ENCODE measurements around the gene SLC7A6. TPM values are rescaled to one million over a fixed set of nuclear protein-coding genes. Genes with fewer than 3 reads are reported as not detected.
A peak's percentile ranks its signal among the peaks of the same experiment; 100 is the strongest.
"Not testable (repeated sequence)": the region's sequence is repeated elsewhere in the genome, so short reads cannot be mapped to it uniquely, and the experiment has no call there.

SLC7A6 gene
- total RNA-seq, 4 donors from 2014 or later, result 20.6 to 145 (median 31.4) TPM

DNA sequence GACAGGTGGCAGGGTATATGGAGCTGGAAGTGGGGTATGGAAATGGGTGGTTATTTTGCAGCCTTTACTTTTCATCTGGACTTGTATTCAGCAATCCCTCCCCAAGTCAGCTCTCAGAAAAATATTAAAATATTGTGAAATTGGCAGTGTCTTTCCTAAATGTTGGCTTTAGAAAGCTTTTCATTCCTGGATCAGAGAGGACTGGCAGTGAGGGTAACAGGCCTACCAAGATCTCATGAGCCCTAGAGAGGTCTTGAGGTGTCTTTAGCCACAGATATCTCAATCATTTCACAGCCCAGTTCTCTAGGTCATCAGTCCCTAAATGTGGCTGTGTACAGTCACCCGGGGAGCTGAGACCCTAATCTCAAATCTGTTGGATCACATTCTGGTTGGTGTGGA lies 23.9 kb downstream of the SLC7A6 start:
- Histone ChIP-seq H3K4me1 (peaks cover 7 to 54% (median 10%) of the 10 kb centered on the region in 4 donors), H3K27ac (peak overlapping the region in 3 of 4 donors; percentile 3 to 26 (median 20)), H3K36me3 (peaks cover 0 to 19% (median 8%) of the 10 kb centered on the region in 4 donors), H3K4me3 (no peak overlapping the region), H3K9me3 (no peaks in the 10 kb centered on the region), H3K27me3 (no peaks in the 10 kb centered on the region)
- TF ChIP-seq, protein P1, sequence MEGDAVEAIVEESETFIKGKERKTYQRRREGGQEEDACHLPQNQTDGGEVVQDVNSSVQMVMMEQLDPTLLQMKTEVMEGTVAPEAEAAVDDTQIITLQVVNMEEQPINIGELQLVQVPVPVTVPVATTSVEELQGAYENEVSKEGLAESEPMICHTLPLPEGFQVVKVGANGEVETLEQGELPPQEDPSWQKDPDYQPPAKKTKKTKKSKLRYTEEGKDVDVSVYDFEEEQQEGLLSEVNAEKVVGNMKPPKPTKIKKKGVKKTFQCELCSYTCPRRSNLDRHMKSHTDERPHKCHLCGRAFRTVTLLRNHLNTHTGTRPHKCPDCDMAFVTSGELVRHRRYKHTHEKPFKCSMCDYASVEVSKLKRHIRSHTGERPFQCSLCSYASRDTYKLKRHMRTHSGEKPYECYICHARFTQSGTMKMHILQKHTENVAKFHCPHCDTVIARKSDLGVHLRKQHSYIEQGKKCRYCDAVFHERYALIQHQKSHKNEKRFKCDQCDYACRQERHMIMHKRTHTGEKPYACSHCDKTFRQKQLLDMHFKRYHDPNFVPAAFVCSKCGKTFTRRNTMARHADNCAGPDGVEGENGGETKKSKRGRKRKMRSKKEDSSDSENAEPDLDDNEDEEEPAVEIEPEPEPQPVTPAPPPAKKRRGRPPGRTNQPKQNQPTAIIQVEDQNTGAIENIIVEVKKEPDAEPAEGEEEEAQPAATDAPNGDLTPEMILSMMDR (IDR thresholded peaks at IDR 0.05), result no peak
- TF ChIP-seq POLR2A (IDR thresholded peaks at IDR 0.05) (no peak), POLR2AphosphoS5 (IDR thresholded peaks at IDR 0.05) (no peak), EP300 (IDR thresholded peaks at IDR 0.05; ENCODE audit: low read depth) (no peak)
- 75% methylated on average over 1 of the region's 1 CpG; no CpG with 5 or more reads in 1 of the 2 donors for WGBS, 2 donors (ENCODE audit: low coverage in 1 of 2)
- intact Hi-C loops (cut with DNase I; ENCODE audit: low total_unique reads) (no loop called here), in situ Hi-C loops (cut with MboI; ENCODE audit: low pct_ligation_motif_present in 1 of 4, low pct_unique_long_range_greater_than_20kb in 1 of 4, low sequenced_read_pairs in 3 of 4) (no loop called here)
- no peak for DNase-seq

DNA sequence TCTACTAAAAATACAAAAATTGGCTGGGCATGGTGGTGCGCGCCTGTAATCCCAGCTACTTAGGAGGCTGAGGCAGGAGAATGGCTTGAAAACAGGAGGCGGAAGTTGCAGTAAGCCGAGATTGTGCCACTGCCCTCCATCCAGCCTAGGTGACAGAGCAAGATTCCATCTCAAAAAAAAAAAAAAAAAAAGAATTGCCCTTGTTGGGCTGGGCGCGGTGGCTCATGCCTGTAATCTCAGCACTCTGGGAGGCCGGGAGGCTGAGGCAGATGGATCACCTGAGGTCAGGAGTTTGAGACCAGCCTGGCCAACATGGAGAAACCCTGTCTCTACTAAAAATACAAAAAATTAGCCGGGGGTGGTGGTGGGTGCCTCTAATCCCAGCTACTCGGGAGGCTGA lies 24.5 kb downstream of the SLC7A6 start:
- WGBS, 2 donors (ENCODE audit: low coverage in 1 of 2), result 90 to 100% methylated on average over 2 to 9 of the region's 9 CpGs
- peaks cover 0 to 19% (median 8%) of the 10 kb centered on the region in 4 donors for H3K36me3 ChIP-seq
- H3K27me3 ChIP-seq; intact Hi-C loops (cut with DNase I; ENCODE audit: low total_unique reads); H3K4me3 ChIP-seq; H3K9me3 ChIP-seq; in situ Hi-C loops (cut with MboI; ENCODE audit: low pct_ligation_motif_present in 1 of 4, low pct_unique_long_range_greater_than_20kb in 1 of 4, low sequenced_read_pairs in 3 of 4); DNase-seq: not testable (repeated sequence)
- peaks cover 7 to 49% (median 10%) of the 10 kb centered on the region in 4 donors for H3K4me1 ChIP-seq
- H3K27ac ChIP-seq, result peak overlapping the region in 3 of 4 donors; percentile 20 to 42 (median 38)

DNA sequence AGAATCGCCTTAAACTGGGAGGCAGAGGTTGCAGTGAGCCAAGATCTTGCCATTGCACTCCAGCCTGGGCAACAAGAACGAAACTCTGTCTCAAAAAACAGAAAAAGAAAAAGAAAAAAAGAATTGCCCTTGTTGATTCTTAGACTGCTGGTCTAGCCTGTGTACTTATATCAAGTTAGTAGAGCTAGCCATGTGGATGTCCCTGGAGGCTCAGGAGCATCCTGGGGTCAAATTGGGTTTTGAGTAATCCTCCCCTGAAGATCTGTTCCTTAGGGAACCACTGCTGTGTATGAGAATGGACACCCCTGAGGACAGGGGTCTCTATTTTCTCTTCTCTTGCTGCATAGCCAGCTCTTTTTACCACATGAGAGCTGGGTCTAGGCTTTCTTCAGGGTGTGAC lies 24.9 kb downstream of the SLC7A6 start:
- intact Hi-C loops (cut with DNase I; ENCODE audit: low total_unique reads), result no loop called here
- no peaks in the 10 kb centered on the region for H3K27me3 ChIP-seq
- peaks cover 0 to 19% (median 9%) of the 10 kb centered on the region in 4 donors for H3K36me3 ChIP-seq
- WGBS, 2 donors (ENCODE audit: low coverage in 1 of 2), result 85% methylated on average over 2 of the region's 2 CpGs; no CpG with 5 or more reads in 1 of the 2 donors
- peak overlapping the region in 3 of 4 donors; percentile 34 to 42 (median 38) for H3K27ac ChIP-seq
- in situ Hi-C loops (cut with MboI; ENCODE audit: low pct_ligation_motif_present in 1 of 4, low pct_unique_long_range_greater_than_20kb in 1 of 4, low sequenced_read_pairs in 3 of 4), result no loop called here
- TF ChIP-seq POLR2A (IDR thresholded peaks at IDR 0.05) (no peak), EP300 (IDR thresholded peaks at IDR 0.05; ENCODE audit: low read depth) (no peak), POLR2AphosphoS5 (IDR thresholded peaks at IDR 0.05) (no peak)
- TF ChIP-seq, protein P1 (IDR thresholded peaks at IDR 0.05), result no peak
- H3K4me3 ChIP-seq, result no peak overlapping the region
- DNase-seq, result no peak
- no peaks in the 10 kb centered on the region for H3K9me3 ChIP-seq
- H3K4me1 ChIP-seq, result peaks cover 7 to 45% (median 10%) of the 10 kb centered on the region in 4 donors

DNA sequence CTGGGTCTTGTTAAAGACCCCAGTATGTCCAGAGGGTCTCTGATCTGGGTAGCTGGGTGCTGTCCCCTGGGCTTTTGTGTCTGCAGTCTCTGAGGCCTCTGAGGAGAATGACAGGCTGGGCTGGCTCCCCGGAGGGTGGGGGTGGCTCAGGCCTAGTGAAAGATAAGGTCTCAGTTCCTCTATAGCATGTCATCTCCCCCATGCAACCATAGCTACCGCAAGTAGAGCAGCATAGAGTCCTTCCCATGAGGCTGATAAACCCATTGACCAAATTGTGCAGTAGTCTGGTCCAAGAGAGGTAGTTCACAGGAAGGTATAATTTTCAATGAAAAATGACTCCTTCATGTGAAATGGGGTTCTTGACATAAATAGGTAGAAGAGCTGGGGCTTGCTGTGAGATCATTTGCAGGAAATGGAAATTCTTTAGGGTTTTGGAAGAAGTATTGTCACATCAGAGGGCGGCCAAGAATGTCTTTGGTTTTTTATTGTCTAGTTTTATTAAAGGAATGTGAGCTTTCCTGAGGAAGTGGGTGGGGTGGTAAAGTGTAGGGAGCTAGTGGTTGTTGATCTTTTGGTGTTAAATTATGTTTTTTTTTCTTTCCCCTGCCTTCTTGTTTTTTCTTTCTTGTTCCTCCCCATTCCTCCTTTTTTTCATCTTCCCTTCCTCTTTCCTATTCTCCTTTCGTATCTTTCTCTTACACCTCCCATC lies 25.4 kb downstream of the SLC7A6 start:
- Histone ChIP-seq H3K36me3 (peaks cover 0 to 22% (median 9%) of the 10 kb centered on the region in 4 donors), H3K4me3 (no peak overlapping the region), H3K27ac (peak overlapping the region; percentile 21 to 42 (median 36)), H3K9me3 (no peaks in the 10 kb centered on the region), H3K4me1 (peaks cover 7 to 41% (median 10%) of the 10 kb centered on the region in 4 donors), H3K27me3 (no peaks in the 10 kb centered on the region)
- 51 to 58% methylated on average over 2 to 4 of the region's 4 CpGs for WGBS, 2 donors (ENCODE audit: low coverage in 1 of 2)
- intact Hi-C loops (cut with DNase I; ENCODE audit: low total_unique reads) (no loop called here), in situ Hi-C loops (cut with MboI; ENCODE audit: low pct_ligation_motif_present in 1 of 4, low pct_unique_long_range_greater_than_20kb in 1 of 4, low sequenced_read_pairs in 3 of 4) (no loop called here)
- no peak for DNase-seq
- no peak for TF ChIP-seq POLR2A (IDR thresholded peaks at IDR 0.05)
- TF ChIP-seq EP300 (IDR thresholded peaks at IDR 0.05; ENCODE audit: low read depth), result no peak
- no peak for TF ChIP-seq POLR2AphosphoS5 (IDR thresholded peaks at IDR 0.05)
- TF ChIP-seq, protein P1 (IDR thresholded peaks at IDR 0.05), result no peak

Measured in transverse colon (tissue), 4 donors.